SU-DHL-6 (cell line): ENCODE results near the gene PRDM15.

Experiments
- CTCF ChIP-seq: fragments of 200-600 bp; sonication (generic); IDR thresholded peaks from one replicate; pipeline ENCODE4 v1.5.1; 2017; ENCODE audit warnings: antibody characterized with exemption, mild to moderate bottlenecking, low read length, moderate library complexity; ENCODE audit not compliant: insufficient read depth, poor library complexity, severe bottlenecking
- EZH2phosphoT487 ChIP-seq: fragments of 200-600 bp; sonication (generic), shearing (Covaris generic); conservative IDR thresholded peaks from 2 replicates; pipeline ENCODE4 v1.6.1; 2018; ENCODE audit warnings: mild to moderate bottlenecking, antibody characterized with exemption, low read length, moderate library complexity, mixed read lengths

DNA sequence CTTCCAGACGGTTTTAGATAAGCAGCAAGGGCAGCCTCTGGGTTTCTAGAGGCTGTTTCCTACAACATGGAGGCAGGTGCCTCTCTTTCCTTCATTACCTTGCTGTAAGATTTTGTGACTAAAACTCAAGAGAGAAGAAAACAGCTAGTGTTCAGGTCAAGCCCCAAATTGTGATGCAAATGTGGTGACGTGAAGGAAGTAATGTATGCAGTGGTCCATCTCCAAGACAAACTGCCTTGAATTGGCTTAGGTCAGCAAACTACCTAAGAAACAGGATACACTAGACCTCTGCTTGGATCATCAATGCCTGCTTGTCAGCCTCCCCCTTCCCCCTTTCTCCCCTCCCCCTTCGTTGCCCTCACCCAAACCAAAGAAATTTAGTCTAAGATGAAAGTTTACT, 83.4 kb downstream of the PRDM15 start:
- TF ChIP-seq CTCF, result no peak
- TF ChIP-seq EZH2phosphoT487, result no peak
